ELF-1 (cell line): Measurements from ENCODE around the gene MMEL1.
A peak's percentile ranks its signal among the peaks of the same experiment; 100 is the strongest.

ENCODE experiments used
- DNase-seq: peaks from one replicate; pipeline ENCODE4 v3.0.0-alpha.2; 2016; ENCODE audit warnings: low read depth, low spot score

The MMEL1 gene

DNA sequence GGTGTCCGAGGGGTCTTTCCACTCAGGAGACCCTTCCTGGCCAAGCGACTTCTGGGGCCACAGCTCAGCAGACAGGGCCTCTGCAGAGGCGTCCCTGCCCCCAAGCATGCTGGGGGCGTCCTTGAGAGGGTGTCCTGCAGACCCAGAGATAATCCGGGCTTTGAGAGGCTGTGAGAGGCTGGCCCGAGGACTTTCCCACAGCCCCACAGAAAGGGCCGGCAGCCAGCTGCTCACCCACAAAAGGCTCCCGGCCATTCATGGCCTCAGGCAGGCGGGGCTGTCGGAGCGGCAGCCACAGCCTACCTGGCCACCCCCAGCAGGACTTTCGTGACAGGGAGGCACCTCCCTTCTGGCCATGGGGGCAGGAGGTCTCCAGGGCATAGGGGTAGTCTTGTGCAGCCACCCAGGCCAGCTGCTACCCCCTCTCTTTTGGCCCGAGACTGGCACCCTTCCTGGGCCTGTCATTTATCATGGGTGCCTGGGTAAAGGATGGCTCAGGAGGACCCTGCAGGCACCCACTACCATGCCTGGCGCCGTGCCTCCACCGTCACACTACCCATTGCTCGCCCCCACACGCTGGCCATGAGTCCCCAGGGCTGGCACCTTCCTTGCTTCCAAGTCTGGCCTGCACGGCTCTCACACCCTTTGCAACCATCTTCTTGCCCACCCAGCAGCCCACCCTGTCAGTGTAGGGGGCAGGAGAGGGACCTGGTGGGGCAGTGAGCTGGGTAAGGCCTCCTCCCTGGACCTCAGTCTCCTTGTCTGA, 87.8 kb downstream of the MMEL1 start:
- no peak for DNase-seq

GRCh38 chr1:2544093-2544874, 88.5 kb downstream of the MMEL1 start:
- DNase-seq = peak; percentile 41

GRCh38 chr1:2543543-2544092, 89.2 kb downstream of the MMEL1 start:
- DNase-seq = peak; percentile 37

- no peak for DNase-seq
Observed at GRCh38 chr1:2542246-2542915, 90.4 kb downstream of the MMEL1 start.

DNA sequence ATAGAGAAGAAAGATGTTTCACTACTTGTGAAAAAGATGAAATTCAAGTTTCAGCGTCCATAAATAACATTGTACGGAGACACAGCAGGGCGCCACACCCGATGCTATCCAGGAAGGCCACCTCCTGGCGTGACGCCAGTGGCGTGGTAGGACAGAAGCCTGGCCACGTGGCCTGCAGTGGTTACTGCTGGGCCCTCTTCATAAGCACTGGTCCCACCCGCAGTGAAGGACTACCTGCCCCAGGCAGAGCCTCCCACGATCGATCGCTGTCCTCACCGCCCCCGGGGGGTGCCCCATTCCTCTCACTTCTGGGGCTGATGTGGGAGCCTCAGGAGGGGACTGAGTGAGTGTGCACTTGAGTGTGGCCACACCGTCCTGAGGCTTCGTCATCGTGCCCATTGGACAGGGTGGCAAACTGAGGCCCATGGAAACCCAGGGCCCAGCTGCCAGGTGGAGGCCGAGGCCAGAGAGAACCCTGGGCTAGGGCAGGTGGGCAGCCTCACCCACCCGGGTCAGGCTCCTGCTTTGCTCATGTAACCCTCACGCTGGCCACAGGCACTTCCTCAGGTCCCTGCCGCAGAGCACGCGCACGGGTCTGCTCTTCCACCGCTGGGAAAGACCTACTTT, 91.1 kb downstream of the MMEL1 start:
- no peak for DNase-seq

GRCh38 chr1:2540816-2541492, 91.9 kb downstream of the MMEL1 start:
- no peak for DNase-seq
